DMS 273 treated with DMSO at 0.1 percent for 48 hours (cell line): Measurements from ENCODE around the gene OR51E1.

Experiments
- DNase-seq: peaks from one replicate; lab custom pipeline; 2025; lab: John Stamatoyannopoulos, UW

The OR51E1 gene

DNA sequence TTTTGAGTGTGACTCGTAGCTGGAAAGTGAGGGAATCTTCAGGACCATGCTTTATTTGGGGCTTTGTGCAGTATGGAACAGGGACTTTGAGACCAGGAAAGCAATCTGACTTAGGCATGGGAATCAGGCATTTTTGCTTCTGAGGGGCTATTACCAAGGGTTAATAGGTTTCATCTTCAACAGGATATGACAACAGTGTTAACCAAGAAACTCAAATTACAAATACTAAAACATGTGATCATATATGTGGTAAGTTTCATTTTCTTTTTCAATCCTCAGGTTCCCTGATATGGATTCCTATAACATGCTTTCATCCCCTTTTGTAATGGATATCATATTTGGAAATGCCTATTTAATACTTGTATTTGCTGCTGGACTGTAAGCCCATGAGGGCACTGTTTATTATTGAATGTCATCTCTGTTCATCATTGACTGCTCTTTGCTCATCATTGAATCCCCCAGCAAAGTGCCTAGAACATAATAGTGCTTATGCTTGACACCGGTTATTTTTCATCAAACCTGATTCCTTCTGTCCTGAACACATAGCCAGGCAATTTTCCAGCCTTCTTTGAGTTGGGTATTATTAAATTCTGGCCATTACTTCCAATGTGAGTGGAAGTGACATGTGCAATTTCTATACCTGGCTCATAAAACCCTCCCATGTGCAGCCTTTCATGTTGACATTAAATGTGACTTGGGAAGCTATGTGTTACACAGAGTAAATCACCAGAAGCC lies 11.0 kb downstream of the OR51E1 start:
- DNase-seq: no peak

DNA sequence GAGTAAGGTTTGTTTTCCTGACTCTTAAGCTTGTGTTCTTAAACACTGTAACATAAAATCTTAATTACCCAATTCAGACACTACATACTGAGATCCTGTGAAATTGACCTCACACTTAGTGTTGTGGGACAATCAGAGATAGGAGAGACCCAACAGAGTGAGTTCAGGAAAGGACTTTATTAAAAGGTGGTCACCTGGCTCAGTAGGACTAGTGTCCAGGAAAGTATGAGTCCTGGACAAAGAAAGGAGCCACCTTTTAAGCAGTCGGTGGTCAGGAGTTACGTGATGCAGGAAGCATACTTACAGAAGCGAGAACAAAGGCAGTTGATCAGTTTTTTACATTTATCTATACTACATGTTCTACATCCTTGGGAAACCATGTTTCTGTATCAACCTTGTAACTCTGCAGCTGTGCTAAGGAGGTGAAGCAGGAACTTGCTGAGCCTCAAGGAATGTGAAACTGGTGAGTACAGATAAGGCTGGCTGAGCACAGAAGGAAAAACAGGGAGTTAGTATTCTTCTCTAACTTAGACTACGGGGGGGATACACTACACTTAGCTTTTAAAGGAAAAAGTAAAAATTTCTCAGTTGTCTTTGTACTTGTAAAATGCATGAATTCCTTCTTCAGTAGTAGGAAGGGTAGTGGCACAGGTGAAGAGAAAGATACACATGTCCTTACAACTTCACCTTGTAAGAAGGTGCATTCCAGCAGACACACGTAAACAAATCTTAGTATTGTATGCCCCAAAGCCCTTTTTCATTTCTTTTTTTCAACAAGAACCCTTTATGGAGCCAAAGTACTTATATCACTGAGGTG lies 15.1 kb downstream of the OR51E1 start:
- no peak for DNase-seq

DNA sequence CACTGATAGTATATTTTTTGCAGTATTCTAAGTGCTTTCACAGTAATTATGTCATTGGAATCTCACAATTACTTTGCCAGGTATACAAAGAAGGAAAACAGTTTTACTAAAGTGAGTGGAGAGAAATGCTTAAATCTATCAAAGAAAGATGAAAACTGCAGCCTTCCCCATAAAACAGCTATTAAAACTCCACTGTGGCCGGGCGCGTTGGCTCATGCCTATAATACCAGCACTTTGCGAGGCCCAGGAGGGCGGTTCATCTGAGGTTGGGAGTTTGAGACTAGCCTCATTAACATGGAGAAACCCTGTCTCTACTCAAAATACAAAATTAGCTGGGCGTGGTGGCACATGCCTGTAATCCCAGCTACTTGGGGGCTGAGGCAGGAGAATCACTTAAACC lies 19.1 kb downstream of the OR51E1 start:
- DNase-seq: no peak

DNA sequence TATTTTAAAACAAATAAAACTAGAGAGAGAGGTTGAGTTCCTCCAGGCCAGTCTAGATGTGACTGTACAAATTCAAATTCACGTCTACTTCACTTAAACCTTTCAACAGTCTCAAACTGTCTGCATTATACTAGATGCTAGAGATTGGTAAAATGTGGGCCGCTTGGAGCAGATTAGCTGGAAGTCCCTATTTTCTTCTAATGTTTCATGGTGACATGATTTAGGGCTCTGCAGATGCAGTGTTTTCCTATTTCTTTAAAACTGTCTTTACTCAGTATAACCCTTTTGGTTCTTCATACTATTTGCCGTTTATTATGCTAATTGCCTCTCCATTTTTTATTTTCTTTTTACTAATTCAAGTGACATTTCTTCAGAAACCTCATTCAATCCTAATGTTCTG lies 20.4 kb downstream of the OR51E1 start:
- no peak for DNase-seq

DNA sequence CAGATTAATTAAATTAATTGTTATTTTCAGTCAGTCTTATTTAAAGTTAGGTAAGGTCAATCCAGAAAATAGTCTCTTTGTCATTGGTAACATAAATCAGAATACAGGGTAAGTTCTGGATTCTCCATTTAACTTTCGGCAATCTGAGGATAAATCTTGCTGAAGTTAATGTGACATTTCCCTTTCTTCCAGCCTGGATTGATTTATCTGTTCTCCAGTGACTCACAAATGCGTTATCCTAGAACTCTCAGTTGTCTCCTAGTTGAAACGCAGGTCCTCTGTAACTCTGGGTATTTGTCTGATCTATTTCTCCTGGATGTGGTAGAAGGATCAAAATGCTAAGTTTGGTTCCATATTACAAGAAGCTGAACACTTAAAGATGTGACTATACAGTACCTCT lies 21.0 kb downstream of the OR51E1 start:
- DNase-seq: no peak

DNA sequence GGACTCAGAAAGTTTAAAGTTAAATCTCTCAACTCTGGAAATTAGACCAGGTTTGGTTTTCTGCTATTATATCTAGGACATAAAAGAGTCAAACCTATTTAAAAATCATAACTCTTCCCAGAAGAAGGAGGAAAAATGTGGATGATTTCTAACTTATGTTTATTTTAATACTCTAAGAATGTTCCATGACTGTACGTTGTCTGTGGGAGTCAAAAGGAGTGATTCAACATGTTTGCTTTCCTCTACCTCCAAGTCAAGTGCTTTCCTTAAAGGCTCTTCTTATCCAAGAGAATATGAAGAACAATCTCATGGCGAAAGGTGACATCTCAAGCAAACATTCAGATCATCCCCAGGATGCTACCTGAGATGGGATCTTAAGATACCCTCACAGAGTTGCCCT lies 21.6 kb downstream of the OR51E1 start:
- DNase-seq: no peak

DNA sequence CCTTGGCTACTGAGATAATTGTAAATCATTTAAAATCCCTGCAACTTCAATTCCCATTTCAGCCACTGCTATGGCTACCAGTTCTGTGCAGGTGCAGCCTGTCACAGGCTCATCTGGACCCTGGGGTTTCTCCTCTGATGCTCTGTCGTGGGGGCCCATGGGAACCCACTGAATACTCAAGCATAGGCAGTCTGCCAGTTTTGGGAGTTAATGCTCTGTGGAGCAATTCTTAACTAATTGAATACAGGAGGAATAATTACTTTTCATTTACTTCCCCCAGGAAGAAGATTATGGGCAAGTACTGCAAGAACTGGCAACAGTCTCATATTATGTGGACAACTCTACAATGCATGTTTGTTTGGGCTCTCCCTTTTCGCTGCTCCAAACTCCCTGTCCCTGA lies 28.0 kb downstream of the OR51E1 start:
- no peak for DNase-seq

DNA sequence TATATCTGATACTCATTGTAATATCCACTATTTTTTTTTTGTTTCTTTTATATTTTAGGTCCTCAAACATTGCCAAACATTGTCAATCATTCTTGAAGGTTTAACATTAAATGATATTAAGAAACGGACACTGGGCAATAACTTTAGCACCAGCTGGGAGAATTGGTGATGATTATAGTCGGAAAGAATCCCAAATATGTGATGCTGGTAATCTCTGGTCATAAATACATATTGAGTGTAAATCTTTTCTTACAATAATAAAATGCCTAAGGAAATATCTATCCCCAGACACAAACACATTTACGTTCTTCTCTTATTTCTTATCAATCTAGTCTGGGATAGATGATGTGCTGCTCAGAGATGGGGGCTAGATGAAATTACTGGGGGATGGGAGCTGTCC lies 28.7 kb downstream of the OR51E1 start:
- DNase-seq: no peak

DNA sequence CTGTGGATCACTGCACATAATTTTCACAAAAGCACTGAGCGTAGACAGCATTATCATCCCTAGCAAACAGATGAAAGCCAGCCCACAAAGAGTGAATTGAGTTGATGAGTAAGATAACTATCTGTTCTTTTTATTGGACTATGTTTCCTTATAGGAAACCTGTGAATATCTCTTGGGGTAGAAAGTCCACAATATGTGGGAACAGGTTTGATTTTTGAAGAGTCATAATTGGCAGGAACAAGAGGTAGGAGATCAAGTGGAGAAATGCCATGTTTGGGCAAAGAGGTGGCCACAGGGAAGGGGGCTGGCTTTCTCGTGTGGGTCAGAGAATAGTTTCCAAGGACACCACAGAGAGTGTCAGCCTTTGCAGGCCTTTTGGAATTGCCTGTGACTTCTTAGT lies 30.0 kb downstream of the OR51E1 start:
- DNase-seq: no peak

DNA sequence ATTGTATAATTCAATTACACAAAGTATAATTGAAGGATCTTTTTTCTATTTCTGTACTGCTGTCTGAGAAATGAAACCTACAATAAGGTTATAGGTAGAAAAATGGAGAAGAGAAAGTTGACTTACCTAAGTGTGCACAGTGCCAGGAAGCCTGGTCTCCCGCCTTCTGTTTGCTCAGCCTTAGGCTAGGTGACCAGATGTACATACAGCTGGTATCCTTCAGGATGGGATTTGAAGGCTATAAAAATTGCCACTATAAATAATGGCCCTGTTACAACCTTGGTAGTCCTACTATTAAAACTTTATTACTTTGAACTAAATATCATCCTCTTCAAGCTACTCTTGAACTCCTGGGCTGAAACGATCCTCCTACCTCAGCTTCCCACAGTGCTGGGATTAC lies 34.2 kb downstream of the OR51E1 start:
- no peak for DNase-seq

DNA sequence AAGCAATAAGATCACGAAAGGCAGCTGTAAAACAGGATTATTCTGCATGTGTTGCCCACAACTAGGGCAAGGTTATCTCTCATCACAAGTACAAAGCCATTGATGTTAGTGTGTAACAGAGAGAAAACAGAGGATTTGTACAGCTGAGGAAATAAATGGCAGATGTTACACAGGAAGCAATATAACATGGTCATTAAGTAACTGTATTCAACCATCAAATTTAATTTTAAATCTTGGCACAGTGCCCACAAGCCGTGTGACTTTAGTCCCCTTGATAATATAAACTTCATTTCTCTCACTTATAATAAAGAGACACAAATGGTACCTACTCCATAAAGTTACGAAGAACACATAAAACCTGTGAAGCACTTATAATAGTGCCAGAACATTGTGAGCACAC lies 36.6 kb downstream of the OR51E1 start:
- no peak for DNase-seq

DNA sequence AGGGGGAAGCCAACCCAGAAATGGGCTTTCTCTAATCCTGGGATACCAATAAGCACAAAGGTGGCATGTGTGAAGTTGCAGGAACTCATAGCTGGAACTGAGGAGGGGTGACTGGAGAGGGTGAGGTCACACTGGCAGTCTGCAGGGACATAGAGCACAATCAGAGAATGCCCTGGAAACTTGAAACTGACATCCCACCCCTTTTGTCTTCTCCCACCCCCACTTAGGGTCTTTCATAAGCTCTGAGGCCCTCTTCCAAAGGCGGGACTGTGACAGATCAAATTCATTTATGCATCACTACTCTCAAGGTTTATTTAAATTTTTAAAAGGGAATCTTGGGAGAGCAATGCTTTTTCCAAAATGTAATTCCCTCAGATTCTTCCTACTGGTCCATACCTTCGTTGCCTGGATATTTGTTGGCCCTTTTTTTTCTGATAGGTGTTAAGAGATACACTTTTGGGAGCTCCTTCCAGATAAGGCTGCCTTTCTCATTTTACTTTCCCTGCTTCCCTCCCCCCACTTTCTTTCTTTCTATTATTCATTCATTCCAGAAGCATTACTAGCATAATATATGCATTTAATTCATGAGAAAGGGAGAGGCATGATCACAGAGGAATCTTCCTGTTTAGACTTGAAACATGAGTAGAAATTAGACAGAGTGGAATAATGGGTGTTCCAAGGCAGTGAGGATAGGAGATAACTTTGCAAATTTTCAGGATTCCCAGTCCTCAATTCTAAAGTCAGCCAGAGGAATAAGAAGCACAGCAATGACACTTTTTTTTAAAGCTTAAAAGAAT lies 39.0 kb downstream of the OR51E1 start:
- DNase-seq: no peak

DNA sequence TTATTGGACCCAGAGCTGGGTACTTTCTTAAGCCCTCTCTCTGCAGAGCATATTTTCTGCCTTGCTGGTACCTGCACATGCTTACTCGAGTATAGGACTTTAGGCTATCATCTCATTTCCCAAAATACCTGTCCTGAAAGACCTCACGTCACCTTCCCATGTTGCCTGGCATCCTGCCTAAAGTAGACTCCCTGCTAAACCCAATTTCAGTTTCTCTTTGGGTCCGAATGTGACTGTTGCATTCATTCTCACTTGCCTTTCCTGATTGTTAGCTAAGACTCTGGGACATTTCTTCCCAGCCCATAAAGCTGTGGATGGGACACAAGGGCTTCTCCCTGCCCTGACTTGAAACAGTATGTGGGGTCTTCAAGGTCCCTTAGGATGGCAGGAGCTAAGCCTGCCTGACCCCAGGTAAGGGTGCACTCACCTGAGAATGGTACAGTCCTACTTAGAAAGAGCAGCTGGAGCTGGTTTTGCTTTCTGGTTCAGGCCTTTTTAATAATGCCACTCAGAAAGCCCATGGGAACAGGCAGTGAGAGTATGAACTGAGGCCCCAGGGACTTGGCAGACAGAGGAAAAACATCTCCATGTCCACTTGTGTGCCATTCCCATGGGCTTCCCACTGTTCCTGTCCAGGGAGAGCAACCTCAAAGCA lies 41.0 kb downstream of the OR51E1 start:
- no peak for DNase-seq

DNA sequence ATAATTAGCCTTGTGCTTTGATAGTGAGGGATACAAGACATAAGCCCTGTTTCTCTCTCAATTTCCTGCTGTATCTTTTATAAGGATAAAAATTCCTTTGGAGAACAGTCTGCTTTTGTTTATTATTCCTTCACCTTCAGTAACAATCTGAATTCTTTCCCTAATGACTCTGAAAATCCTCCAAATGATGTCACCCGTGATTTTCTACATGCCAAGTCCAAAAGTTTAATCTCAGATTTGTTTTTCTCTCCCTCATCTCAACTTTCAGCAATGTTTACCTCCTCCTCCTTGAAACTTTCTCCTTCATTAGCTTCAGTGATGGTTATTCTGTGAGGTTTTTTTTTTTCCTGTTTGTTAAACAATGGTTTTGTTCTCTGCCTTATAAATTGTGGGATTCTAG lies 51.7 kb downstream of the OR51E1 start:
- no peak for DNase-seq

DNA sequence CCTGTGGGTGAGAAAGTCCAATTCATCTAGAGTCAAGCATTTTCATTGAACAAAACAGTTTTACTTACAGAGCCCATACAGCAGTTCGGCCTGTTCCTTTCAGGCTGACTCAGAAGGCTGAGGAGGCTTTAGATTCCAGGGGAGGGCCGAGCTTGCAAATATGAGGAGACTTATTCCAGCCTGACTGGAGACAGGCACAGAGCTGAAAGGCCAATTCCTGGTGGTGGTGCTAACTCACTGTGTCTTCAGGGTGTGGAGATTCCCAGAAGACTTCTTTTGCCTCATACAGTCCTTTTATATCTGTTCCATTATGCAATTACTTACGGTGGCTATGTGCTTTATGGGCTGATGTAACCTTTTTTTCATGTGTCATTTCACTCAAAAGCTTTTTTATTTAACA lies 53.8 kb downstream of the OR51E1 start, which contains the start of gene OR51E2:
OR51E2 (minus strand) TSS at position 269 of the 400 bp plus-strand sequence. CDS start 15,142 bp downstream, outside the sequence.
- DNase-seq: no peak

DNA sequence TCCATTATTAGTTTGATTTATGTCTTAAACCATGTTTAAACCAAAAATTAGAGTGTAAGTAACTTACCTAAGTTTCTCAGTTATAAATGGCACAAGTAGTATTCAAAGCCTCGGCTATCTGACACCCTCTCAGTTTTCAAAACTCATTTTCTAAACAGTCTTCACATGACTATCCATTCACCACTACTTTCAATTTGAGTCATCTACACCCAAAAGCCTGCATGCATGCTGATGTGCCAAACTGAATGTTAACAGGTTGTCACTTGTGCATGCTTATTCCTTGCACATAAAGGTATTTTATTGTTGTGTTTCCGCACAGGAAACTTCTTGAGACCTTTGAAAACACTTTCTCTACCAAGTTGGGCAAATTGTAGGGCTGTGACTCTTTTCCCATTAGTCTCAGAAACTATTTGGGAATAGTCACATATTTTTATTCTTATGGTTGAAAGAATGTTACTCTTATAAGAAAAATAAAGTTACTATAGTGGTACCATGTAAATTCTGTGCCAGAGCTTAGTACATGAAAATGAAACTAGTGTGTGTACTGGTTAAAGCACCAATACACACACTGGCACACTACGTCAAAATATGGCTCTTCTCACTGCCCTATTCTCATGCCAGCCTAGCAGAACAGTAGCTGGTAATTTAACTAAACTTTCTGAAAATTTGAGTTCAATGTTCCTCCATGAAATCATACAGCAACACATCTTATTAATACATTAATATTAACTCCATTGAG lies 56.1 kb downstream of the OR51E1 start:
- DNase-seq: no peak

DNA sequence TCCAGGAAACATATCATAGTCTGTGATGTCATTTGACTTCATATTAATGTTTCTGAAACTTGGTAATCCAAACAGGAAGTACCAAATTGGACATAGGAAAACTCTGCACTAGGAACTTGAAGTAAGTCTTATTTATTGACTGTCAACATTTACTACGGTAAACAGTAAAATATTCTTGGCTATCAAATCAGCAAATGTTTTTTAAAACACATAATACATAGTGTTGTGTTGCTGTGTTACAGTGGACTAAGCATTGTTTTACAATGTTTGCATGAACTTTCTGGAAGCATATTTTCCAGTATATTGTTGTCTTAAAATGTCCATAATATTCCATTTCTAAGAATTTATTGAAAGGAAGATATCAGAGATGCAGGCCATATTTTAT lies 56.6 kb downstream of the OR51E1 start:
- no peak for DNase-seq

DNA sequence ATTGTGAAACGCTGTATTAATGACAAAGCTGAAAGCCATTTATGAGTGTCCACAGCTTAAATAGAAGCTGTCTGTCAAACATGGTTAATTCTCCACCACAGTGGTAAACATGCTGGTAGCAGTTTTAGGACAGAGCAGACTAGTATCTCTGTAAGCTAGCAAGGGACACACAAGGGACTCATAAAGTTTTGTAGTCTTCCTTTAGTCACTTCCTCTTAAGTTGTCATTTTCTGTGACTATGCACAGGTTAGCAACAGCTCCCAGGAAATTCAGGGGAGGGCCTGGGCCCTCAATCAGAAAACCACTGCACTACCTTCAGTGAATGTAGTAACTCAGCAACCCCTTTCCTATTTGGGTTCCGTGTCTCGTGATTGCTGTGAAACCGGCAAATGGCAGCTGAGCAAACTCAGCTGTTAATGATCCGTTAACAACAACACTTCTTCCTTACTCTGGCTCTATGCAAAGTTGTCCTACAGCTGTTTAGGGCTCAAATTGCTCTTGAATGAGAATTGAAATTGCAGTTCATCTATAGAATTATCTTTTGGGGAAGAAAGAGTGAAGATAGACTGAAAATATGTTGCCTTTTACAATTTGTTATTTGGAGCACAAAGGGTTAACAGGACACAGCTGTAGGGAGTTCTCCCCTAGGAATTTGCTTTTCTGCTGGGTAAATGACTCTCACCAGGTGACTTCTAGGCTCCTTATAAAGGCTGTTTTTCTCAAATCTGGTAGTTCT lies 60.4 kb downstream of the OR51E1 start, which contains the start of gene MMP26:
MMP26 (plus strand) TSS at position 731 of the 736 bp plus-strand sequence.
- DNase-seq: no peak

DNA sequence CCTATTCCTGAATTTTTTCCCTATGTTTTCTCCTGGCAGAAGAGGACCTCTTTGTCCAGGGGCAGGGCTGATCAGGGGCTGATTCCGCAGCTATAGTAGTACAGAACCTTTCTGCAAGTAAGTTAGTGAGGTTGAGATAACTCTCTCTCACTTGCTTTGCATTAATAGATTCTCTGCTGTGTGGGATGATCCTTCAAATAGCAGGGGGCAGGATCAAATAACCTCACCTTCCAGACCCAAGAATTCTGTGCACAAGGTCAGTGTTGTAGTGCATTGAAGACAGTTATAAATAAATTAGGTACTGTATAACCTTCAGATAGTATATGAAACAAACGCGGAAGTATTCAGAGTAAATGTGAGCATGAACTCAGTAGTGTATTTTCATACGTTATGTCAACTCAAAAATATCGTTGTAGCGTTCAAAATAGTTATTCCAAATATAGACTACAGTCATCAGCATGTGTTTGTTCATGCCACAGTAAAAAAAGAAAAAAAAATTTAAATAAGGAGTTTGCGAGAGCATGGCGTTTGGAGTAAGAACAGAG lies 61.1 kb downstream of the OR51E1 start:
- DNase-seq: no peak
